Activated naive CD4-positive, alpha-beta T cell treated with anti-CD3 and anti-CD28 coated beads for 36 hours (primary cell): Measurements from ENCODE around the gene CALCOCO1. TPM values are rescaled to one million over a fixed set of nuclear protein-coding genes. Genes with fewer than 3 reads are reported as not detected.

Experiments used
- CTCF ChIA-PET: fragments of 350-600 bp; sonication (Branson Sonifier 250); formaldehyde crosslinking; loops from one replicate; lab custom pipeline; 2021; ENCODE audit warnings: antibody characterized with exemption; lab: Charles Lee
- DNase-seq: peaks from one replicate; pipeline ENCODE4 v3.0.0-alpha.2; 2020
- H3K27ac Mint-ChIP-seq: one replicate; pipeline ENCODE4 v1.8.0; 2021; ENCODE audit warnings: mild to moderate bottlenecking, mixed read lengths
- H3K27me3 Mint-ChIP-seq: one replicate; pipeline ENCODE4 v1.8.0; 2021; ENCODE audit warnings: low read depth, mixed read lengths
- H3K36me3 Mint-ChIP-seq: one replicate; pipeline ENCODE4 v1.8.0; 2021; ENCODE audit warnings: low read depth, mixed read lengths
- H3K4me1 Mint-ChIP-seq: one replicate; pipeline ENCODE4 v1.8.0; 2021; ENCODE audit warnings: low read depth, mixed read lengths
- H3K4me3 Mint-ChIP-seq: one replicate; pipeline ENCODE4 v1.8.0; 2021; ENCODE audit warnings: mild to moderate bottlenecking, moderate library complexity, mixed read lengths
- H3K9me3 Mint-ChIP-seq: one replicate; pipeline ENCODE4 v1.8.0; 2021; ENCODE audit warnings: mixed read lengths
- intact Hi-C: fragments of 100-400 bp; cut with micrococcal nuclease; formaldehyde crosslinking; loops from one replicate; pipeline ENCODE4 v1.15.1; 2023
- total RNA-seq, 2 experiments: library from RNA; stranded (reverse); gene quantifications; one replicate each; pipeline ENCODE4 v1.2.3, GENCODE V29; 2021

Gene CALCOCO1
- total RNA-seq, 2 experiments from 2014 or later, result 8.1 to 8.3 TPM

GRCh38 chr12:53751336-53752191, 24.3 kb upstream of the CALCOCO1 start, which contains the start of gene CISTR:
TSS of gene CISTR (minus strand) at chr12:53751979.
- no peaks in the 10 kb centered on the region for H3K36me3 Mint-ChIP-seq
- peak within 1 kb of the TSS; percentile 49 for H3K4me3 Mint-ChIP-seq
- intact Hi-C loops, result no loop called here
- peak; percentile 36 for DNase-seq
- H3K27me3 Mint-ChIP-seq, result no peaks in the 10 kb centered on the region
- H3K4me1 Mint-ChIP-seq, result peaks cover 10% of the 10 kb centered on the region
- H3K9me3 Mint-ChIP-seq, result no peaks in the 10 kb centered on the region
- H3K27ac Mint-ChIP-seq, result no peak within 1 kb of the TSS
- CTCF ChIA-PET, result interaction anchor here (0.5 to 2.6 kb wide), 3 partner anchors 8 to 796 kb away, joined by 3 to 16 read pairs (median 4); partner anchors contain the start of gene ATP5MC2

- no peak for DNase-seq
- CTCF ChIA-PET, result interaction anchor here (0.5 kb wide), 1 partner anchor 795 kb away, joined by 3 read pairs; no protein-coding TSS in a partner anchor
- Mint-ChIP-seq H3K27ac (no peak overlapping the region), H3K4me1 (peaks cover 8% of the 10 kb centered on the region), H3K27me3 (peaks cover 4% of the 10 kb centered on the region), H3K36me3 (no peaks in the 10 kb centered on the region), H3K4me3 (peak overlapping the region; percentile 49), H3K9me3 (no peaks in the 10 kb centered on the region)
- intact Hi-C loops, result no loop called here
These were observed 23.6 kb upstream of the CALCOCO1 start for GRCh38 chr12:53750812-53751335.

- no peaks in the 10 kb centered on the region for H3K9me3 Mint-ChIP-seq
- H3K27ac Mint-ChIP-seq, result no peak overlapping the region
- intact Hi-C loops, result no loop called here
- H3K4me1 Mint-ChIP-seq, result peaks cover 8% of the 10 kb centered on the region
- H3K36me3 Mint-ChIP-seq, result no peaks in the 10 kb centered on the region
- H3K4me3 Mint-ChIP-seq, result peak overlapping the region; percentile 49
- CTCF ChIA-PET, result interaction anchor here (1.3 kb wide), 1 partner anchor 48 kb away, joined by 5 read pairs; no protein-coding TSS in a partner anchor
- DNase-seq, result no peak
- peaks cover 6% of the 10 kb centered on the region for H3K27me3 Mint-ChIP-seq
These were observed 22.9 kb upstream of the CALCOCO1 start for GRCh38 chr12:53749986-53750811.

GRCh38 chr12:53748072-53748840, 21.0 kb upstream of the CALCOCO1 start:
- intact Hi-C loops, result no loop called here
- H3K4me1 Mint-ChIP-seq, result peaks cover 8% of the 10 kb centered on the region
- no peak for DNase-seq
- H3K9me3 Mint-ChIP-seq, result no peaks in the 10 kb centered on the region
- CTCF ChIA-PET, result interaction anchor here (2.4 to 7.0 kb wide), 9 partner anchors 9 to 205 kb away, joined by 13 to 236 read pairs (median 41); partner anchors contain the start of gene CALCOCO1
- no peak overlapping the region for H3K27ac Mint-ChIP-seq
- peaks cover 16% of the 10 kb centered on the region for H3K27me3 Mint-ChIP-seq
- H3K4me3 Mint-ChIP-seq, result no peak overlapping the region
- H3K36me3 Mint-ChIP-seq, result no peaks in the 10 kb centered on the region

- CTCF ChIA-PET, result interaction anchor here (0.8 to 7.0 kb wide), 22 partner anchors 10 to 239 kb away, joined by 3 to 236 read pairs (median 10); partner anchors contain the start of genes ATP5MC2 and CALCOCO1
- Mint-ChIP-seq H3K9me3 (no peaks in the 10 kb centered on the region), H3K27me3 (peaks cover 20% of the 10 kb centered on the region), H3K36me3 (no peaks in the 10 kb centered on the region), H3K27ac (no peak overlapping the region), H3K4me3 (no peak overlapping the region), H3K4me1 (peaks cover 8% of the 10 kb centered on the region)
- intact Hi-C loops, result no loop called here
- no peak for DNase-seq
These were observed 19.8 kb upstream of the CALCOCO1 start for GRCh38 chr12:53747095-53747494.

GRCh38 chr12:53746592-53747092, 19.4 kb upstream of the CALCOCO1 start:
- Mint-ChIP-seq H3K4me3 (no peak overlapping the region), H3K36me3 (no peaks in the 10 kb centered on the region), H3K9me3 (no peaks in the 10 kb centered on the region), H3K27ac (no peak overlapping the region), H3K4me1 (peaks cover 5% of the 10 kb centered on the region), H3K27me3 (peaks cover 20% of the 10 kb centered on the region)
- intact Hi-C loops, result loop anchor here (1.0 kb wide), 3 partner anchors 11 to 203 kb away; partner anchors contain the start of gene ATP5MC2
- CTCF ChIA-PET, result interaction anchor here (0.8 to 7.0 kb wide), 32 partner anchors 10 to 238 kb away, joined by 3 to 236 read pairs (median 6); partner anchors contain the start of genes ATP5MC2, CALCOCO1 and HOXC10
- peak; percentile 94 for DNase-seq

GRCh38 chr12:53744751-53745150, 17.5 kb upstream of the CALCOCO1 start:
- Mint-ChIP-seq H3K27me3 (peaks cover 20% of the 10 kb centered on the region), H3K27ac (no peak overlapping the region), H3K4me3 (no peak overlapping the region), H3K36me3 (no peaks in the 10 kb centered on the region), H3K9me3 (no peaks in the 10 kb centered on the region), H3K4me1 (no peaks in the 10 kb centered on the region)
- CTCF ChIA-PET, result interaction anchor here (0.9 to 7.0 kb wide), 15 partner anchors 8 to 201 kb away, joined by 3 to 236 read pairs (median 12); partner anchors contain the start of genes ATP5MC2 and CALCOCO1
- intact Hi-C loops, result no loop called here
- no peak for DNase-seq

- no peak overlapping the region for H3K4me3 Mint-ChIP-seq
- no peak for DNase-seq
- H3K27me3 Mint-ChIP-seq, result peaks cover 22% of the 10 kb centered on the region
- H3K27ac Mint-ChIP-seq, result no peak overlapping the region
- H3K9me3 Mint-ChIP-seq, result no peaks in the 10 kb centered on the region
- intact Hi-C loops, result no loop called here
- no peaks in the 10 kb centered on the region for H3K36me3 Mint-ChIP-seq
- H3K4me1 Mint-ChIP-seq, result peaks cover 2% of the 10 kb centered on the region
- CTCF ChIA-PET, result interaction anchor here (0.9 to 7.0 kb wide), 22 partner anchors 9 to 381 kb away, joined by 3 to 236 read pairs (median 6); partner anchors contain the start of genes ATP5MC2 and CALCOCO1
These were observed 16.8 kb upstream of the CALCOCO1 start for GRCh38 chr12:53744130-53744441.

GRCh38 chr12:53743266-53744129, 16.2 kb upstream of the CALCOCO1 start:
- DNase-seq, result peak; percentile 74
- intact Hi-C loops, result loop anchor here (1.0 kb wide), 2 partner anchors 16 to 41 kb away; partner anchors contain the start of gene CALCOCO1
- Mint-ChIP-seq H3K4me3 (peak overlapping the region; percentile 14), H3K27ac (no peak overlapping the region), H3K4me1 (peaks cover 7% of the 10 kb centered on the region), H3K27me3 (peaks cover 26% of the 10 kb centered on the region), H3K36me3 (no peaks in the 10 kb centered on the region), H3K9me3 (no peaks in the 10 kb centered on the region)
- CTCF ChIA-PET, result interaction anchor here (0.8 to 7.0 kb wide), 25 partner anchors 10 to 381 kb away, joined by 3 to 236 read pairs (median 6); partner anchors contain the start of genes ATP5MC2 and CALCOCO1

GRCh38 chr12:53740130-53740491, 12.9 kb upstream of the CALCOCO1 start:
- Mint-ChIP-seq H3K4me3 (no peak overlapping the region), H3K36me3 (no peaks in the 10 kb centered on the region), H3K27ac (no peak overlapping the region), H3K9me3 (no peaks in the 10 kb centered on the region), H3K27me3 (peaks cover 22% of the 10 kb centered on the region), H3K4me1 (peaks cover 12% of the 10 kb centered on the region)
- DNase-seq, result no peak
- intact Hi-C loops, result no loop called here
- CTCF ChIA-PET, result interaction anchor here (1.0 to 2.6 kb wide), 5 partner anchors 15 to 41 kb away, joined by 3 to 16 read pairs (median 6); no protein-coding TSS in a partner anchor
